ENCODE results near the gene PNMA5. TPM values are rescaled to one million over a fixed set of nuclear protein-coding genes. Genes with fewer than 3 reads are reported as not detected.
"Not testable (repeated sequence)": the region's sequence is repeated elsewhere in the genome, so short reads cannot be mapped to it uniquely, and the experiment has no call there.

Gene PNMA5
- total and polyA plus RNA-seq, 2 donors (not counting 3 experiments of a cell fraction or from before 2014, with no cell fraction given), result not detected

- POLR2A ChIA-PET; H3K9me1 ChIP-seq (replicated peaks; ENCODE audit: control insufficient read depth, extremely low read depth, insufficient read depth, low read length); FAIRE-seq; H2AFZ ChIP-seq (ENCODE audit: low read depth, low read length); BruUV-seq (replicated peaks); DNase-seq (ENCODE audit: low read depth, low spot score); H3K9me3 ChIP-seq (replicated peaks; ENCODE audit: control insufficient read depth, insufficient read depth, low read length); H3K4me2 ChIP-seq (ENCODE audit: insufficient read depth, low read length); H4K20me1 ChIP-seq (replicated peaks; ENCODE audit: control insufficient read depth, extremely low read depth, insufficient read depth, low read length); H3K27me3 ChIP-seq (ENCODE audit: control insufficient read depth in 2 of 2, insufficient read depth in 2 of 2, low read length in 2 of 2); H3K27ac ChIP-seq (ENCODE audit: insufficient read depth, low read depth, low read length); H3K4me1 ChIP-seq (ENCODE audit: control insufficient read depth, extremely low read depth, insufficient read depth, low read length); H3K79me2 ChIP-seq (ENCODE audit: control insufficient read depth, insufficient read depth, low read length); CTCF ChIA-PET; H3K4me3 ChIP-seq (replicated peaks in 1 of 3; ENCODE audit: insufficient read depth in 1 of 3, low read depth in 1 of 3, low read length in 3 of 3); H3K9ac ChIP-seq (replicated peaks; ENCODE audit: extremely low read depth, insufficient read depth, low read length); dilution Hi-C loops (cut with MboI; ENCODE audit: extremely low pct_ligation_motif_present, low sequenced_read_pairs); H3K36me3 ChIP-seq (ENCODE audit: control insufficient read depth in 2 of 2, extremely low read depth in 1 of 2, insufficient read depth in 2 of 2, low read length in 2 of 2); intact Hi-C loops (cut with micrococcal nuclease): not testable (repeated sequence)
Measured at GRCh38 chrX:152987156-152987555, 6.8 kb downstream of the PNMA5 start.

- H2AFZ ChIP-seq (ENCODE audit: low read depth, low read length); dilution Hi-C loops (cut with MboI; ENCODE audit: extremely low pct_ligation_motif_present, low sequenced_read_pairs); H3K4me2 ChIP-seq (ENCODE audit: insufficient read depth, low read length); H3K27me3 ChIP-seq (ENCODE audit: control insufficient read depth in 2 of 2, insufficient read depth in 2 of 2, low read length in 2 of 2); CTCF ChIA-PET; H4K20me1 ChIP-seq (replicated peaks; ENCODE audit: control insufficient read depth, extremely low read depth, insufficient read depth, low read length); FAIRE-seq; intact Hi-C loops (cut with micrococcal nuclease); BruUV-seq (replicated peaks); H3K9ac ChIP-seq (replicated peaks; ENCODE audit: extremely low read depth, insufficient read depth, low read length); H3K4me3 ChIP-seq (replicated peaks in 1 of 3; ENCODE audit: insufficient read depth in 1 of 3, low read depth in 1 of 3, low read length in 3 of 3); POLR2A ChIA-PET; H3K9me1 ChIP-seq (replicated peaks; ENCODE audit: control insufficient read depth, extremely low read depth, insufficient read depth, low read length); H3K27ac ChIP-seq (ENCODE audit: insufficient read depth, low read depth, low read length); H3K4me1 ChIP-seq (ENCODE audit: control insufficient read depth, extremely low read depth, insufficient read depth, low read length); H3K9me3 ChIP-seq (replicated peaks; ENCODE audit: control insufficient read depth, insufficient read depth, low read length); H3K36me3 ChIP-seq (ENCODE audit: control insufficient read depth in 2 of 2, extremely low read depth in 1 of 2, insufficient read depth in 2 of 2, low read length in 2 of 2); DNase-seq (ENCODE audit: low read depth, low spot score); H3K79me2 ChIP-seq (ENCODE audit: control insufficient read depth, insufficient read depth, low read length): not testable (repeated sequence)
Measured at GRCh38 chrX:152985383-152985782, 8.5 kb downstream of the PNMA5 start.

GRCh38 chrX:152968193-152968592 is 25.7 kb downstream of the PNMA5 start:
- ChIA-PET CTCF (no interaction called here), POLR2A (no interaction called here)
- no TSS peak for BruUV-seq (replicated peaks)
- H4K20me1 ChIP-seq (replicated peaks; ENCODE audit: control insufficient read depth, extremely low read depth, insufficient read depth, low read length), result no peaks in the 10 kb centered on the region
- H2AFZ ChIP-seq (ENCODE audit: low read depth, low read length), result no peak overlapping the region
- H3K9ac ChIP-seq (replicated peaks; ENCODE audit: extremely low read depth, insufficient read depth, low read length), result no peak overlapping the region
- H3K27me3 ChIP-seq (ENCODE audit: control insufficient read depth in 2 of 2, insufficient read depth in 2 of 2, low read length in 2 of 2), result no peaks in the 10 kb centered on the region
- no peaks in the 10 kb centered on the region for H3K79me2 ChIP-seq (ENCODE audit: control insufficient read depth, insufficient read depth, low read length)
- no peak overlapping the region for H3K27ac ChIP-seq (ENCODE audit: insufficient read depth, low read depth, low read length)
- no peaks in the 10 kb centered on the region for H3K4me1 ChIP-seq (ENCODE audit: control insufficient read depth, extremely low read depth, insufficient read depth, low read length)
- TF ChIP-seq FOS (IDR thresholded peaks at IDR 0.05; ENCODE audit: borderline replicate concordance, insufficient read depth, low read length) (no peak), MAX (IDR thresholded peaks at IDR 0.05; ENCODE audit: insufficient read depth, insufficient read length) (no peak), MYC (IDR thresholded peaks at IDR 0.05; ENCODE audit: low read depth, low read length) (no peak), JUN (IDR thresholded peaks at IDR 0.05; ENCODE audit: borderline replicate concordance, insufficient read depth, insufficient read length, low read depth) (no peak), POLR2A (IDR thresholded peaks at IDR 0.05; ENCODE audit: low read depth, low read length) (no peak), CTCF (IDR thresholded peaks at IDR 0.05; ENCODE audit: extremely low read depth in 1 of 2, insufficient read depth in 1 of 2, low read depth in 1 of 2, low read length in 2 of 2) (no peak), EZH2 (IDR thresholded peaks at IDR 0.05; ENCODE audit: borderline replicate concordance, low read depth, low read length, severe bottlenecking) (no peak), POLR2AphosphoS5 (IDR thresholded peaks at IDR 0.05; ENCODE audit: insufficient read depth, low read depth, low read length) (no peak), GATA2 (IDR thresholded peaks at IDR 0.05; ENCODE audit: insufficient read depth, insufficient read length, low read depth, low read length) (no peak)
- H3K4me2 ChIP-seq (ENCODE audit: insufficient read depth, low read length), result no peak overlapping the region
- H3K36me3 ChIP-seq (ENCODE audit: control insufficient read depth in 2 of 2, extremely low read depth in 1 of 2, insufficient read depth in 2 of 2, low read length in 2 of 2), result peaks cover 0 to 3% of the 10 kb centered on the region in 2 experiments
- H3K9me3 ChIP-seq (replicated peaks; ENCODE audit: control insufficient read depth, insufficient read depth, low read length), result no peaks in the 10 kb centered on the region
- no peak overlapping the region for H3K4me3 ChIP-seq (replicated peaks in 1 of 3; ENCODE audit: insufficient read depth in 1 of 3, low read depth in 1 of 3, low read length in 3 of 3)
- intact Hi-C loops (cut with micrococcal nuclease), result no loop called here
- FAIRE-seq (no peak), DNase-seq (ENCODE audit: low read depth, low spot score) (no peak)
- dilution Hi-C loops (cut with MboI; ENCODE audit: extremely low pct_ligation_motif_present, low sequenced_read_pairs), result no loop called here
- no peaks in the 10 kb centered on the region for H3K9me1 ChIP-seq (replicated peaks; ENCODE audit: control insufficient read depth, extremely low read depth, insufficient read depth, low read length)

Measured in endothelial cell of umbilical vein (primary cell).